GM21423 (cell line): ENCODE results near the gene ABCC2.
"Not testable (repeated sequence)": the region's sequence is repeated elsewhere in the genome, so short reads cannot be mapped to it uniquely, and the experiment has no call there.

ENCODE experiments used
- ATAC-seq: cut with Tn5 transposase; IDR thresholded peaks from one replicate; pipeline ENCODE4 v1.9.1; 2021; ENCODE audit warnings: mild to moderate bottlenecking, moderate library complexity; ENCODE audit not compliant: unreplicated experiment

The ABCC2 gene

GRCh38 chr10:99851825-99852224 lies 69.4 kb downstream of the ABCC2 start:
- no peak for ATAC-seq

DNA sequence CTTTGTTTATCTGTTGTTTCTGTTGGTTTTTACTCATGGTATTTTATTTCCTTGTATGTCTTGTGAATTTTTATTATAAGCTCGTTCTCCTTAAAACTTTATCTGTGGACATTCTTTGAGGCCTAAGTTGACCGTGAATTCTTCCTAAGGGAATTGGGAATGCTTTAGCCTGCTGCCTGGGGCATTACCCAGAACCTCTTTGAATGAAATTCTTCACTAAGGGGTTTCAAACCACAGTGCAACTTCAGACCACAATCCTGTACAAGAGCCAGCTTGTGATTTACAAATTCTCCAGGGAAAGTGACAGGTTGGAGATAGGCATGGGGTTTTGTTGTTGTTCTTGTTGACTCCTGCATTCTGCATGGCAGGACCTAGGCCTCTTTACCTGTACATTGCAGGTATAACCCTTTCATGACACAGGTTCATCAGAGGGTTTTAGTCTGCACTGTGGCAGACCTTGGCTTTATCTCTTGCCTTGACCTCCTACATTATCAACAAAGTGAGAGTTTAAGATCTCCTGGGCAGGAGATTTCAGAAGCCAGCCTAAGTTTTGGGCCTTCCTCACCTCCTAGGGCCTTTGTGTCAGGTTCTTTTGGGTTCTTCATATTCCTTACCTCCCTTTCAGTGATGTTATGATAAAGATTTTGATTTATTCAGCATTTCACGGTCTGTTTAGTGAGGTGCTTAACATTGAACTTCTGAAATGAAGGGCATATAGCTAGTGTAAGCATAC lies 70.2 kb downstream of the ABCC2 start:
- no peak for ATAC-seq

- no peak for ATAC-seq
These were observed 71.2 kb downstream of the ABCC2 start for GRCh38 chr10:99853655-99854054.

GRCh38 chr10:99854860-99855259 lies 72.4 kb downstream of the ABCC2 start:
- no peak for ATAC-seq

GRCh38 chr10:99855479-99856071 lies 73.1 kb downstream of the ABCC2 start:
- ATAC-seq: no peak

DNA sequence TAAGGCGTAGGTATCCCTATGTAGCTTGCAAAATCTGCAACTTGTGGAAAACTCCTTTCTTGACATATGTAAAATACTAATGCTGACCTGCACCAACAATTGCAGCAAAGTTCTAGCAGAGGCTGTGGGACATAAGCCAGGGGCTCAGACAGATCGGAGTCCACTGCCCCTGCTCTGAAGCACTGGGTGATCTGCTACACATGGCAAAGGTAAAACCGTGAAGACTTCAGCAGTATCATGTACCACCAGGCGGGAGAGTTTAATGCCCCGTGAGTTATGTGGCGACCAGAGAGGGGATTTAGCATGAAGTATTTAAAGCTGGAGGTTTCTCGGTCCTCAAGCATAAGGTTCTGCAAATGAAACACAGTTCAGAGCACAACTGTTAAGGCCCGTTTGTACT lies 76.4 kb downstream of the ABCC2 start:
- no peak for ATAC-seq

DNA sequence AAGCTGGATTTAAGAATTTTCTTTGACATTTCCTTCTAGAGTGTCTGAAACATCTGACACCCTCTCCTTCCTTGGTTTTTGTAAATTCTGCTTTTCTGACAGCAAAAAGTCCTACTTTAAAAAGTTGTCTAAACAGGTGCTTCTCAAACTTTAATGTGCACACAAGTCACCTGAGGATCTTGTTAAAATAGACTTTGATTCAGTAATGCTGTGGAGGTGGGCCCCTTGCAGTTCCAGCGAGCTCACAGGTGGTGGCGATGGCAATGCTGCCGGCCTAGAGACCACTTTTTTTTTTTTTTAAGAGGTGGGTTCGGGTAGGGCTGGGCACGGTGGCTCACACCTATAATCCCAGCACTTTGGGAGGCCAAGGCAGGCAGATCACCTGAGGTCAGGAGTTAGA lies 77.1 kb downstream of the ABCC2 start:
- no peak for ATAC-seq

- ATAC-seq: no peak
These were observed 78.0 kb downstream of the ABCC2 start for GRCh38 chr10:99860466-99860865.

- ATAC-seq: not testable (repeated sequence)
These were observed 81.2 kb downstream of the ABCC2 start for GRCh38 chr10:99863535-99864240.

DNA sequence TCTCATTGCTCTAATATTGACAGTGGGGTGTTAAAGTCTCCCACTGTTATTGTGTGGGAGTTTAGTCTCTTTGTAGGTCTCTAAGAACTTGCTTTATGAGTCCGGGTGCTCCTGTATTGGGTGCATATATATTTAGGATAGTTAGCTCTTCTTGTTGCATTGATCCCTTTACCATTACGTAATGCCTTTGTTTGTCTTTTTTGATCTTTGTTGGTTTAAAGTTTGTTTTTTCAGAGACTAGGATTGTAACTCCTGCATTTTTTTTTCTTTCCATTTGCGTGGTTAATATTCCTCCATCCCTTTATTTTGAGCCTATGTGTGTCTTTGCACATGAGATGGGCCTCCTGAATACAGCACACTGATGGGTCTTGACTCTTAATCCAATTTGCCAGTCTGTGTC lies 84.8 kb downstream of the ABCC2 start:
- not testable (repeated sequence) for ATAC-seq

DNA sequence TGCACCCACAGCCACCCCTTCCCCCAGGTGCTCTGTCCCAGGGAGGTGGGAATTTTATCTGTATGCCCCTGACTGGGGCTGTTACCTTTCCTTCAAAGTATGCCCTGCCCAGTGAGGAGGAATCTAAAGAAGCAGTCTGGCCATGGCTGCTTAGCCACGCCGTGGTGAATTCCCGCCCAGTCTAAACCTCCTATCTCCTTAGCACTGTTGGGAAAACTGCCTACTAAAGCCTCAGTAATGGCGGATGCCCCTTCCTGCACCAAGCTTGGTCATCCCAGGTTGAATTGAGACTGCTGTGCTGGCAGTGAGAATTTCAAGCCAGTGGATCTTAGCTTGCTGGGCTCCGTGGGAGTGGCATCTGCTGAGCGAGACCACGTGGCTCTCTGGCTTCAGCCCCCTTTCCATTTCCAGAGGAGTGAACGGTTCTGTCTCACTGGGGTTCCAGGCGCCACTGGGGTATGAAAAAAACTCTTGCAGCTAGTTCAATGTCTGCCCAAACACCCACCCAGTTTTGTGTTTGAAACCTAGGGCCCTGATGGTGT lies 87.2 kb downstream of the ABCC2 start:
- ATAC-seq: no peak

GRCh38 chr10:99870123-99870730 lies 87.8 kb downstream of the ABCC2 start:
- ATAC-seq: no peak

- ATAC-seq: no peak
These were observed 90.1 kb downstream of the ABCC2 start for GRCh38 chr10:99872367-99873162.

GRCh38 chr10:99873846-99874245 lies 91.4 kb downstream of the ABCC2 start:
- ATAC-seq: no peak

DNA sequence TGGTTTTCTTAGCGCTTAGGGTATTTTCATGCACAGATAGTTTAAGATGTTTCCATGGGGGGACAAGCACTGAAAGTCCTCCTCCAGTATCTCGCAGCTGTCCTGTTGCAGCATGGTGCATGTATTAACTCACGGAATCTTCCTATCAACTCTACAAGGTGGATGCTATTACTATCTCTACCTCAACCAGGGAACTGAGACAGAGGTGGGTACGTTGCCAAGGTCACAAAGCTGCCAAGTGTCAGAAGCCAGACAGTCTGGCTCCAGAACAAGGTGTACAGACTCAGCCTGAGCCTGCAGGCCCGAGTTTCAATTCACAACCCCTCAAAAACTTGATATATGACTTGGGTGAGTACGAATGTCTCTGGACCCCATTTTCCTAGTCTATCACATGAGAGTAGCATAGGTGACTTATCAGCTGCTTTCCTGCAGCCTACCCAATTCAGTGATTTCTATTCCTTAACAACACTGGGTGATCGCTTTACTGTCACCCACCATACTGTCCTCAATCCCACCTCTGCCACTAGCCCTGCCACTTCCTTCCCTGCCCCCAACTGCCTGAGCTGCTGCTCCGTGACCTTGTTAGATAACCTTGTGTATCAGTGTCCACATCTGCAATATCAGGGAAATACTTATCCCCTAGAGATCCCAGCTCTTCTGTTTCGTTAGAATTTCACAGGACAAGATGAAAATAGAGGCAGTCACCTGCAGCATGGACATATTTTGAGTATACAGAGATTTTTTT lies 92.1 kb downstream of the ABCC2 start:
- no peak for ATAC-seq

DNA sequence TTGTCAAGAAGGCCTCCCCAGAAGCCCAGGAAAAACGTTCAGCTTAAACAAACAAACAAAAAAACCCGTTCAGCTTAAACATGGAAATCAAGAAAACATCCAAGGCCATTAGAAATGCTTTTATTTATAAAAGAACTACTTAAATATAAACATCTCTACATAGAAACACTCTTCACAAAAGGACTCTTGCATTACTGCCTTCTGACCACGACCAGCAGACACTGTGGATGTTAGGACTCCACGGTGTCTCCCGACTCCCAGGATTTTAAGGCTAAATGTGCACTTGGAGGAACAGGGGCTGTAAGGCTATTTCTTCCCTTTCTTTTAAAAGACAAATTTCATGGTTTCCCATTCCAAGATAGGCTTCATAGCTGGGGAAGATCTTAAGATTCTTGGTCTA lies 93.0 kb downstream of the ABCC2 start:
- no peak for ATAC-seq

- ATAC-seq: no peak
These were observed 97.8 kb downstream of the ABCC2 start for GRCh38 chr10:99880080-99880835.

- ATAC-seq: no peak
These were observed 98.9 kb downstream of the ABCC2 start for GRCh38 chr10:99881371-99881770.

- no peak for ATAC-seq
These were observed 101.1 kb downstream of the ABCC2 start for GRCh38 chr10:99883523-99883922.
